BLaER1 treated with 17β-estradiol and CSF1 and Interleukin-3, amounts not matched to agents 10 nM and 100 nM (cell line): ENCODE measurements around the gene SYTL3.

Experiments
- H3K27ac ChIP-seq, 11 experiments: shearing (Covaris generic); formaldehyde crosslinking; 2 replicates each; pipeline ENCODE4 v1.8.1; 2022
- H3K27me3 ChIP-seq, 11 experiments: shearing (Covaris generic); formaldehyde crosslinking; 2 replicates each; pipeline ENCODE4 v1.8.1; 2022
- H3K36me3 ChIP-seq, 11 experiments: shearing (Covaris generic); formaldehyde crosslinking; 2 replicates each; pipeline ENCODE4 v1.8.1; 2022
- H3K4me1 ChIP-seq, 10 experiments: shearing (Covaris generic); formaldehyde crosslinking; 2 replicates each; pipeline ENCODE4 v1.8.1; 2022
- H3K4me2 ChIP-seq, 11 experiments: shearing (Covaris generic); formaldehyde crosslinking; 2 replicates each; pipeline ENCODE4 v1.8.1; 2022
- H3K4me3 ChIP-seq, 10 experiments: shearing (Covaris generic); formaldehyde crosslinking; 2 replicates each; pipeline ENCODE4 v1.8.1; 2022
- H3K9ac ChIP-seq, 11 experiments: shearing (Covaris generic); formaldehyde crosslinking; 2 replicates each; pipeline ENCODE4 v1.8.1; 2022
- H3K9me3 ChIP-seq, 11 experiments: shearing (Covaris generic); formaldehyde crosslinking; replicated peaks in 1 of 11; 2 replicates each; pipeline ENCODE4 v1.8.1; 2022
- H4K20me1 ChIP-seq, 11 experiments: shearing (Covaris generic); formaldehyde crosslinking; 2 replicates each; pipeline ENCODE4 v1.8.1; 2022
- Cebpa-rat ChIP-seq, 11 experiments: shearing (Covaris generic); IDR thresholded peaks; 2 replicates each; pipeline ENCODE4 v1.8.1; 2022

Gene SYTL3

DNA sequence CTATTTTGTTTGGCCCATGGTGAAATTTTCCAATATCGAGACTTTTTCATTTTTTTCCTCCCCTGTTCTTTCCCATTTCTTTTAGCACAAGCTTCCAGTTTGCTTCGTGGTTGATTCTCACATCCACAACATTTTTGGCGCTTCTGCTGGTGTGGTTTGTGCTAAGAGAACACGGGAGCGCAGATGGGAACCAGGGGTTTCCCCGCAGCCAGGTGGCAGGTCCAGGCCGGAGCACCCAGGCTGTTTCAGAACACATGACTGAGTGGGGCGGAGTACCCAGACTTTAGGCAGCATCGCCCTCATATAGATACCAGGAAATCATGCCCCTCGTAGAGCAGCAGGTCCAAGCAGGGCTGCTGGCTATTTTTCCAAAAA, 58.0 kb downstream of the SYTL3 start:
- Histone ChIP-seq H3K4me2 (0 out of 22 replicates have a peak overlapping the region, but pooled peaks of 1 of the 11 experiments have one; percentile 20), H3K4me1 (peaks cover 9 to 23% (median 16%) of the 10 kb centered on the region in 10 experiments; a peak in 17 of 20 replicates)

DNA sequence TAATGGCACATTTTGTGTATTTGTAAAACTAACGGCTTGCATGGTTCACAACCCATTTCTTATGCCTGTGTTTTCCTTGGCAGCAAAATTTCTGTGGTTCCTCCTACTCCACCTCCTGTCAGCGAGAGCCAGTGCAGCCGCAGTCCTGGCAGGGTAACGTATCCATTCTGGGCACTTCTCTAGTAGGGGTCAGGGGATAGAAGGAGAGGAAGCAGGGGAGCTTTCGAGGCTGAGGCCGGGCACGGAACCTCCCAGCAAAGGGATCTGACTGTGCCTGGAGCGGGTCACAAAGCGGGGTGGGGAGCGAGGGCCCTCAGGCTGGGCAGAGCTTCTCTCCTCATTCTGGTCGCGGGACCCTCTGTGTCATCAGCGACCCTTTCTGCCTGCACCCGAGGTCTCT, 58.4 kb downstream of the SYTL3 start:
- TF ChIP-seq Cebpa-rat (IDR thresholded peaks at IDR 0.05): no peak
- peaks cover 0 to 45% (median 0%) of the 10 kb centered on the region in 11 experiments; a peak in 5 of 22 replicates for H3K36me3 ChIP-seq
- H3K4me1 ChIP-seq: peaks cover 11 to 25% (median 18%) of the 10 kb centered on the region in 10 experiments; a peak in 18 of 20 replicates
- no peak overlapping the region for H3K4me3 ChIP-seq
- no peak overlapping the region for H3K27ac ChIP-seq
- no peak overlapping the region for H3K4me2 ChIP-seq
- H3K27me3 ChIP-seq: no peaks in the 10 kb centered on the region
- no peak overlapping the region for H3K9ac ChIP-seq
- no peaks in the 10 kb centered on the region; a peak in 1 of 22 replicates for H3K9me3 ChIP-seq
- peaks cover 0 to 13% (median 0%) of the 10 kb centered on the region in 11 experiments; a peak in 2 of 22 replicates for H4K20me1 ChIP-seq

More for the DNA sequence above, 58.0 kb downstream of the SYTL3 start:
- Histone ChIP-seq H3K27ac (no peak overlapping the region), H3K4me3 (no peak overlapping the region), H3K36me3 (peaks cover 0 to 41% (median 0%) of the 10 kb centered on the region in 11 experiments; a peak in 5 of 22 replicates), H4K20me1 (peaks cover 0 to 15% (median 0%) of the 10 kb centered on the region in 11 experiments; a peak in 2 of 22 replicates), H3K27me3 (no peaks in the 10 kb centered on the region), H3K9me3 (no peaks in the 10 kb centered on the region; a peak in 1 of 22 replicates), H3K9ac (no peak overlapping the region)
- TF ChIP-seq Cebpa-rat (IDR thresholded peaks at IDR 0.05): no peak

DNA sequence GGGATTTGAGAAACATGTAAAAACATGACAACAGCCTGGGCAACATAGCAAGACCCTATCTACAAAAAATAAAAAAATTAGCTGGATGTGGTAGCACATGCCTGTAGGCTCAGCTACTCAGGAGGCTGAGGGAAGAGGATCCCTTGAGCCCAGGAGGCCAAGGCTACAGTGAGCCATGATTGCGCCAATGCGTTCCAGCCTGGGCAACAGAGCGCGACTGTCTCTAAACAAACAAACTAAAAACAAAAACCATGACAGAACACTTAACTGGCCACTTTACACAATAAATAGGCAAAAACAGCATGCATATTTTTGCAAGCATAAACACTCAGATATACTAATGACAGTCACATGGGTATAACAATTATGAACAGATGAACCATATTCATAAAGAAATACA, 60.0 kb downstream of the SYTL3 start:
- peaks cover 11 to 26% (median 19%) of the 10 kb centered on the region in 10 experiments for H3K4me1 ChIP-seq
- H3K9ac ChIP-seq: no peak overlapping the region
- H3K36me3 ChIP-seq: peaks cover 0 to 52% (median 0%) of the 10 kb centered on the region in 11 experiments; a peak in 5 of 22 replicates
- no peak overlapping the region for H3K27ac ChIP-seq
- peaks cover 0 to 13% (median 0%) of the 10 kb centered on the region in 11 experiments; a peak in 2 of 22 replicates for H4K20me1 ChIP-seq
- H3K9me3 ChIP-seq: no peaks in the 10 kb centered on the region; a peak in 1 of 22 replicates
- no peak overlapping the region for H3K4me3 ChIP-seq
- no peak overlapping the region for H3K4me2 ChIP-seq
- no peak for TF ChIP-seq Cebpa-rat (IDR thresholded peaks at IDR 0.05)
- no peaks in the 10 kb centered on the region for H3K27me3 ChIP-seq

- Histone ChIP-seq H3K4me3 (no peak overlapping the region), H3K27me3 (no peaks in the 10 kb centered on the region), H3K4me2 (no peak overlapping the region), H3K36me3 (peaks cover 0 to 52% (median 0%) of the 10 kb centered on the region in 11 experiments; a peak in 5 of 22 replicates), H3K9me3 (no peaks in the 10 kb centered on the region; a peak in 1 of 22 replicates), H4K20me1 (peaks cover 0 to 3% (median 0%) of the 10 kb centered on the region in 11 experiments; a peak in 2 of 22 replicates), H3K4me1 (peaks cover 25 to 40% (median 33%) of the 10 kb centered on the region in 10 experiments), H3K9ac (no peak overlapping the region), H3K27ac (no peak overlapping the region)
- TF ChIP-seq Cebpa-rat (IDR thresholded peaks at IDR 0.05): no peak
Measured at GRCh38 chr6:158711264-158711663, 61.4 kb downstream of the SYTL3 start.

DNA sequence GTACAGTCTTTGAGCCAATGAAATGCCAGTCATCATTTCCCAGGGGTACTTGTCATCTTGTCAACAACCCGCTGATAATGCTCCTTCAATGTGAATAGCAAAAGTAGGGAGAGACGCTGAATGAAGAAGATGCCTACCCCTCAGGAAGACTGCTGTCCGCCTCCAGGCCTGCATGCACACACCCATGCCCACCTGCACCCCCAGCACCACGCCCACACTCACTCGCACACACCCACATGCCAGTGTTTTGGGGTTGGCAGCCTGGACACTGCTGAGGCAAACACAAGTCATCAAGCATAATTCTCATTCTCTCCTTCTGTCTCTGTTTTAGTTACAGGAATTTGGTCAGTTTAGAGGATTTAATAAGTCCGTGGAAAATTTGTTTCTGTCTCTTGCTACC, 63.6 kb downstream of the SYTL3 start:
- Histone ChIP-seq H3K4me1 (peaks cover 42 to 56% (median 53%) of the 10 kb centered on the region in 10 experiments), H3K9ac (no peak overlapping the region)

DNA sequence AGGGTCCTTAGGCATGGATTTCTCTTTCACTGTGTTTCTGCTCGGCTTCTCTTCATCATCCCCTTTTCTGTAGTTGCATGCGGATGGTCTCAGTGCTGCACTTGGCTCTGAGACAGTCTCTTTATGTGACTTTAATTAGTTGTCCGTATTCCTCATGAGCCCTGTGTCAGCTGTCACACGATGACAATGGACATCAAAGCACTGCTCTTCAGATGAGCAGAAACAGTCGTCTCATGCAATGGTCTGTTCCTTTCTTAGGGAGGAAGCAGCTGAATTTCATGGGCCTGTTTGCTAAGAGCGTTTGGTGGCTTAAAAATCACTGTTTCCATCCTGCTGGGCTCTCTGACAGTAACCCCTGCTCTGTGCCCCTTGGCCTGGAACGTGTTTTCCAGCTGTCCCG, 64.9 kb downstream of the SYTL3 start:
- Histone ChIP-seq H4K20me1 (no peaks in the 10 kb centered on the region), H3K9ac (peak overlapping the region in 3 of 11 experiments; percentile 1 to 29 (median 2); a peak in 1 of 22 replicates), H3K4me1 (peaks cover 42 to 69% (median 55%) of the 10 kb centered on the region in 10 experiments), H3K27me3 (no peaks in the 10 kb centered on the region), H3K4me2 (peak overlapping the region; percentile 16 to 85 (median 58)), H3K9me3 (no peaks in the 10 kb centered on the region; a peak in 1 of 22 replicates), H3K36me3 (peaks cover 0 to 50% (median 0%) of the 10 kb centered on the region in 11 experiments; a peak in 4 of 22 replicates), H3K27ac (peak overlapping the region in 6 of 11 experiments; percentile 12 to 34 (median 28); a peak in 8 of 22 replicates), H3K4me3 (no peak overlapping the region)
- no peak for TF ChIP-seq Cebpa-rat (IDR thresholded peaks at IDR 0.05)

More for the DNA sequence above, 63.6 kb downstream of the SYTL3 start:
- no peaks in the 10 kb centered on the region; a peak in 1 of 22 replicates for H4K20me1 ChIP-seq
- no peaks in the 10 kb centered on the region; a peak in 1 of 22 replicates for H3K9me3 ChIP-seq
- no peaks in the 10 kb centered on the region for H3K27me3 ChIP-seq
- H3K4me3 ChIP-seq: no peak overlapping the region
- no peak for TF ChIP-seq Cebpa-rat (IDR thresholded peaks at IDR 0.05)
- no peak overlapping the region; a peak in 2 of 22 replicates for H3K27ac ChIP-seq
- H3K36me3 ChIP-seq: peaks cover 0 to 56% (median 0%) of the 10 kb centered on the region in 11 experiments; a peak in 5 of 22 replicates
- peak overlapping the region in 9 of 11 experiments; percentile 23 to 85 (median 50); a peak in 17 of 22 replicates for H3K4me2 ChIP-seq

DNA sequence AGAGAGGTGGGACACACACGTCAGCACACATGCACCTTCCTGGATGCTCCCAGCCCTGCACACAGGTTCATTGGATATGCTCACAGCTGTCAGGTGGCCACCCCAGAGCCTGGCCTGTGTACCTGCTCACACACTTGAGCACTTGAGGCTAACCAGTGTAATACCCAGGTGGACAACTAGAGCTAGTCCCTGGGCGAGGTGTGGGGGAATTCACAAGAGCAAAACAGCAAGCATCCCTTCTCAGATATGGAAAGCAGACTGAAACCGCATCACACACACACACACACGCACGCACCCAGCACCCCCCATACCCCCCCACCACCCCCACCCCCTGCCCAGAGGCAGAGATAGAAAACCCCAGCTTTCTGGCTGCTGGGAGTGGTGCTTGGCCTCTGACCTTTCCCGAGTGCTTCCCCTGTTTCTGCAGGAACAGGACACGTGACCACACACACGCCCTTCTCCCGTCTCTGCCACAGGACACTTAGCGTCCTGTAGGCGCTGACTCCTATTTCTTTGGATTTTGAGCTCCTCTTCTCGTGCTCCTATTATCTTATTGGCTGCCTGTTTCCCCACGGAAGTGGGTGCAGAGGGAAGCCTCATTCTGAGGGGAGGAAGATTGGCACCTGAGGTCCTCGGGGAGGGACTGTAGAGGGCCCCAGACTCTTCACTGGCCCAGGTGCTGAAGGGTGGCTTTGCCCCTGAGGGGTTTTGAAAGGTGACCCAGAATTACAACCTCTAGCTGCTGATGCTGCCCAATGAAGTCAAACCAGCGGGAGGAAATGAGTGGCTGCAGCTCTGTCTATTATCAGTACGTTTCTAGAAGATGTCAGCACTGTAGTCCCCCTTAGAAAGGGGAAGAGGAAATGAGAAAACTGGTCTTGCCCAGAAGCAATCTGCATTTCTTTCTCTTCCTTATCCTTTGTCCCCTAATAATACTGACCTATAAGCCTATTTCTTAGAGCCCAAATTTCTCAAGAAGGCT, 65.8 kb downstream of the SYTL3 start:
- Histone ChIP-seq H3K27ac (peak overlapping the region; percentile 26 to 85 (median 68); a peak in 19 of 22 replicates), H3K9me3 (no peaks in the 10 kb centered on the region; a peak in 1 of 22 replicates), H4K20me1 (no peaks in the 10 kb centered on the region; a peak in 1 of 22 replicates), H3K9ac (peak overlapping the region in 5 of 11 experiments; percentile 0 to 63 (median 55); a peak in 5 of 22 replicates), H3K4me1 (peaks cover 48 to 78% (median 64%) of the 10 kb centered on the region in 10 experiments), H3K4me2 (peak overlapping the region; percentile 62 to 92 (median 78)), H3K36me3 (peaks cover 0 to 45% (median 0%) of the 10 kb centered on the region in 11 experiments; a peak in 4 of 22 replicates), H3K4me3 (no peak overlapping the region), H3K27me3 (no peaks in the 10 kb centered on the region)
- no peak for TF ChIP-seq Cebpa-rat (IDR thresholded peaks at IDR 0.05)

DNA sequence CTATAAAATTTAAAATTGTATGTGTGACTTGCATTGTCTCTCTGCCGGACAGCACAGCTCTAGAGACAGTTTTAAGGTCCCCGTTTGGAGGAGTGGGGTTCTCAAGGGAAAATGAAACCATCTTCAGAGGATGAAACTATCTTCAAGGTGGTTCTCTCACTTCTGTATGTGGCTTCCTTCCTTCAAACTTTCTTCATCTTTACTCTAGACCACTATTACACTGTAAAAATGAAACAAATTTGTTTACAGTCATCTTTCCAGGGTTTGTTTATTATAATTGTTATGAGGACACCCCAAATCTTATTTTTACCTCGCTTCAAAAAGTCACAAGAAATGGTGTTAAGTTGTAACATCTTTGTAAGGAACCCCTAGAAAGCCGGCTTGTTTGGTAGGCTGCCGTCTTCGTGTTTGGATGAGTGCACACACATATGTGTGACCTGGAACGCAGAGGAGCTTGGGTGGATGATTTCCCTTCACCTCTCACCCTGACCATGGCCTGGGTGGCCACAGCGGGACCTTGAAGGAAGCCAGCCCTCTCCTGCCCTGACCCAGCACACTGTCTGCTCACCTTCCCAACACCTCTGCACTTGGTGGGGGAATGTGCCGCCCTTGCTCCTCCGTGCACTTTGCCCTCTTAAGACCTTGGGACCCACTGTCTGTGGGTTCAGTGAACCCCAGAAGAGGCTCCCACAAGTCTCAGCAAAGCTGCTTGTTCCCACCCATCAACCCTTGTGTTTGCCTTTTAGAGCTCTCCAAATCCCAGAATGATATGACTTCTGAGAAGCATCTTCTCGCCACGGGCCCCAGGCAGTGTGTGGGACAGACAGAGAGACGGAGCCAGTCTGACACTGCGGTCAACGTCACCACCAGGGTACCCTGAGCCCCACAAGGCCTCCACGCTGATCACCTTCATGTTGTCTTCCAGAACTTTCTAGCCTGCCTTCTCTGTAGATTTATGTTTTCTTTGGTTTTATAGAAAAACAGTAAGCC, 67.8 kb downstream of the SYTL3 start:
- Histone ChIP-seq H3K36me3 (peaks cover 0 to 26% (median 0%) of the 10 kb centered on the region in 11 experiments; a peak in 3 of 22 replicates), H3K9ac (peak overlapping the region in 2 of 11 experiments; percentile 13 to 24; a peak in 2 of 22 replicates), H3K4me2 (peak overlapping the region; percentile 48 to 92 (median 78)), H3K4me3 (no peak overlapping the region), H3K9me3 (no peaks in the 10 kb centered on the region; a peak in 1 of 22 replicates), H3K27me3 (no peaks in the 10 kb centered on the region), H3K27ac (peak overlapping the region in 9 of 11 experiments; percentile 12 to 79 (median 57); a peak in 15 of 22 replicates), H3K4me1 (peaks cover 55 to 98% (median 74%) of the 10 kb centered on the region in 10 experiments), H4K20me1 (no peaks in the 10 kb centered on the region; a peak in 1 of 22 replicates)
- no peak for TF ChIP-seq Cebpa-rat (IDR thresholded peaks at IDR 0.05)
